PC-9 (cell line): Measurements from ENCODE around the gene JUND. TPM values are rescaled to one million over a fixed set of nuclear protein-coding genes. Genes with fewer than 3 reads are reported as not detected.

Source experiments
- BruUV-seq: library from RNA; stranded (reverse); fragments of 400-500 nt; replicated peaks from 2 replicates; lab custom pipeline; 2021; lab: Mats Ljungman, UMichigan
- CTCF ChIA-PET: fragments of 300-600 bp; sonication (Branson Sonifier 250); formaldehyde crosslinking; loops from one replicate; lab custom pipeline; 2022; ENCODE audit warnings: antibody characterized with exemption; lab: Charles Lee
- POLR2A ChIA-PET: fragments of 300-600 bp; sonication (Branson Sonifier 250); formaldehyde crosslinking; loops from one replicate; lab custom pipeline; 2022; ENCODE audit warnings: antibody characterized with exemption; ENCODE audit not compliant: unreplicated experiment; lab: Charles Lee
- DNase-seq, 2 experiments: peaks; one replicate each; pipeline versions ENCODE4 v3.0.0 to v3.0.0-alpha.2; 2015 to 2022; ENCODE audit warnings: mixed read lengths in 1 of 2
- H2AFZ ChIP-seq: fragments of 200-600 bp; sonication (generic); 2 replicates; pipeline ENCODE4 v1.8.1; 2017; ENCODE audit warnings: antibody characterized with exemption
- H3F3A ChIP-seq: fragments of 200-600 bp; sonication (generic); 2 replicates; pipeline ENCODE4 v1.8.1; 2017; ENCODE audit warnings: antibody characterized with exemption, mild to moderate bottlenecking, low read depth; ENCODE audit not compliant: insufficient read depth
- H3K27ac ChIP-seq: fragments of 200-600 bp; sonication (generic); 2 replicates; pipeline ENCODE4 v1.6.1; 2016; ENCODE audit warnings: mixed run types
- H3K27me3 ChIP-seq: fragments of 200-600 bp; sonication (generic); 2 replicates; pipeline ENCODE4 v1.6.1; 2016; ENCODE audit warnings: low read depth, mixed run types; ENCODE audit not compliant: insufficient read depth
- H3K36me3 ChIP-seq: fragments of 200-600 bp; sonication (generic); 2 replicates; pipeline ENCODE4 v1.6.1; 2016; ENCODE audit warnings: low read depth, mixed run types
- H3K4me1 ChIP-seq: fragments of 200-600 bp; sonication (generic); replicated peaks from 2 replicates; pipeline ENCODE4 v1.6.1; 2016; ENCODE audit warnings: mixed run types; ENCODE audit not compliant: insufficient read depth
- H3K4me2 ChIP-seq: fragments of 200-600 bp; sonication (generic); 2 replicates; pipeline ENCODE4 v1.6.1; 2017; ENCODE audit warnings: mixed run types
- H3K4me3 ChIP-seq: fragments of 200-600 bp; sonication (generic); 2 replicates; pipeline ENCODE4 v1.6.1; 2016; ENCODE audit warnings: mixed run types
- H3K79me2 ChIP-seq: fragments of 200-600 bp; sonication (generic); 2 replicates; pipeline ENCODE4 v1.6.1; 2017; ENCODE audit warnings: low read depth, mixed run types
- H3K9me2 ChIP-seq: fragments of 200-600 bp; sonication (generic); 2 replicates; pipeline ENCODE4 v1.8.1; 2017; ENCODE audit warnings: mild to moderate bottlenecking; ENCODE audit not compliant: insufficient read depth
- H3K9me3 ChIP-seq: fragments of 200-600 bp; sonication (generic); 2 replicates; pipeline ENCODE4 v1.8.1; 2016; ENCODE audit warnings: low read depth; ENCODE audit not compliant: insufficient read depth
- H4K20me1 ChIP-seq: fragments of 200-600 bp; sonication (generic); 2 replicates; pipeline ENCODE4 v1.8.1; 2017; ENCODE audit not compliant: insufficient read depth
- EZH2 ChIP-seq: fragments of 200-600 bp; sonication (generic); IDR thresholded peaks from 2 replicates; pipeline ENCODE4 v1.8.0; 2017; ENCODE audit warnings: antibody characterized with exemption, low read depth
- intact Hi-C: fragments of 100-400 bp; cut with micrococcal nuclease; formaldehyde crosslinking; loops from one replicate; pipeline ENCODE4 v1.10.0; 2022; ENCODE audit not compliant: unreplicated experiment
- total RNA-seq: library from RNA; stranded (reverse); gene quantifications from 2 replicates; pipeline ENCODE4 v1.2.3, GENCODE V29; 2021
- TF ChIP-seq, protein P1 (sequence below): fragments of 200-600 bp; sonication (generic); conservative IDR thresholded peaks from 2 replicates; pipeline ENCODE4 v1.6.1; 2017; ENCODE audit warnings: mixed run types, antibody characterized with exemption, mild to moderate bottlenecking, moderate library complexity

Gene JUND
- total RNA-seq, 1 experiment from 2014 or later = 115 TPM

DNA sequence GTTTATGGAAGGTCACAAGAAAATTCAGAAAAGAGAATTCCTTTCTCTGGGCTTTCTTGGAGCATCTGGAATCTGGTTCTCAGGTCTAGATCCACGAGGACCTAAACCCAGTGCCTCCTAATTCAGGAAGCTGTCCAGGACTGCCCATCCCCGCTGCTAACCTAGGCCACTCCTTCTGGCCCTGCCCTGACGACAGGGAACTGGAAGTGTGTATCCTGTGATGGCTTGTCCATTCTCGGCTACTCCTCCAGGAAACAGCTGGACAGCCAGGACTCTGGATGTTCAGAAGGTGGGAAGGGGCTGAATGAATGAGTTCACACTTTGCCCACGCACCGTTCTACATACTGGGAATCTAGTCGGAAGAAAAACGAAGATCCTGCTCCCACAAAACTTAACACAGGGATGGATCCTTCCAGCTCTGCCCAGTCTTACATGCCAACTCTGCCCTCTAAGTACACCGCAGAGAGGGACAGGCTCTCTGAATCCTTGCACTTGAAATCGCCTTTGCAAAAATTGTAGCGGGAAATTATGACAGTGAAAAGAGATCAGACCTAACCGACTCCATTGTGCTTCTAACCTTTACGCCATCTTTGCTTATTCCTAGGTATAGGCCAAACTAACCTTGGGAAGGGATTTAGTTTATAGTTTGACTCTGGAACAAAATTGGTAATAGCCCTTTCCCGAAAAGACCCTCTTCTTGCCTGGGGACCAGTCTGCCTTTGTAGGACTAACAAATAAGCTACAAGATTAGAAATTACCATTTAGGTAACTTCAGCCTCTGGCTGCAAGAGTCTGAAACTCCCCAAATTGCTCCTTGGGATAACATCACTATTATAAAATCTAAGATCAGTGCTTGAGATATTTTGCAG, 39.7 kb upstream of the JUND start:
- Histone ChIP-seq H3K4me3 (peak overlapping the region; percentile 76; the same call in 1 of the 2 replicates), H2AFZ (no peak overlapping the region), H3K79me2 (peaks cover 59% of the 10 kb centered on the region), H3K36me3 (no peaks in the 10 kb centered on the region; the same call in 1 of the 2 replicates), H3K4me1 (peaks cover 37% of the 10 kb centered on the region), H3K9me2 (no peaks in the 10 kb centered on the region), H3K9me3 (no peaks in the 10 kb centered on the region), H4K20me1 (no peaks in the 10 kb centered on the region; the same call in 1 of the 2 replicates), H3K4me2 (peak overlapping the region; percentile 86), H3K27ac (no peak overlapping the region), H3K27me3 (no peaks in the 10 kb centered on the region), H3F3A (peaks cover 29% of the 10 kb centered on the region; the same call in 1 of the 2 replicates)
- ChIA-PET POLR2A (interaction anchor here (1.3 kb wide), 1 partner anchor 40 kb away, joined by 6 read pairs; the partner anchor contains the start of gene JUND), CTCF (interaction anchor here (0.6 to 1.1 kb wide), 5 partner anchors 12 to 128 kb away, joined by 3 to 5 read pairs (median 3); partner anchors contain the start of gene MPV17L2)
- intact Hi-C loops = no loop called here
- no TSS peak for BruUV-seq
- no peak for DNase-seq
- TF ChIP-seq, protein P1, sequence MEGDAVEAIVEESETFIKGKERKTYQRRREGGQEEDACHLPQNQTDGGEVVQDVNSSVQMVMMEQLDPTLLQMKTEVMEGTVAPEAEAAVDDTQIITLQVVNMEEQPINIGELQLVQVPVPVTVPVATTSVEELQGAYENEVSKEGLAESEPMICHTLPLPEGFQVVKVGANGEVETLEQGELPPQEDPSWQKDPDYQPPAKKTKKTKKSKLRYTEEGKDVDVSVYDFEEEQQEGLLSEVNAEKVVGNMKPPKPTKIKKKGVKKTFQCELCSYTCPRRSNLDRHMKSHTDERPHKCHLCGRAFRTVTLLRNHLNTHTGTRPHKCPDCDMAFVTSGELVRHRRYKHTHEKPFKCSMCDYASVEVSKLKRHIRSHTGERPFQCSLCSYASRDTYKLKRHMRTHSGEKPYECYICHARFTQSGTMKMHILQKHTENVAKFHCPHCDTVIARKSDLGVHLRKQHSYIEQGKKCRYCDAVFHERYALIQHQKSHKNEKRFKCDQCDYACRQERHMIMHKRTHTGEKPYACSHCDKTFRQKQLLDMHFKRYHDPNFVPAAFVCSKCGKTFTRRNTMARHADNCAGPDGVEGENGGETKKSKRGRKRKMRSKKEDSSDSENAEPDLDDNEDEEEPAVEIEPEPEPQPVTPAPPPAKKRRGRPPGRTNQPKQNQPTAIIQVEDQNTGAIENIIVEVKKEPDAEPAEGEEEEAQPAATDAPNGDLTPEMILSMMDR = no peak
- no peak for TF ChIP-seq EZH2

DNA sequence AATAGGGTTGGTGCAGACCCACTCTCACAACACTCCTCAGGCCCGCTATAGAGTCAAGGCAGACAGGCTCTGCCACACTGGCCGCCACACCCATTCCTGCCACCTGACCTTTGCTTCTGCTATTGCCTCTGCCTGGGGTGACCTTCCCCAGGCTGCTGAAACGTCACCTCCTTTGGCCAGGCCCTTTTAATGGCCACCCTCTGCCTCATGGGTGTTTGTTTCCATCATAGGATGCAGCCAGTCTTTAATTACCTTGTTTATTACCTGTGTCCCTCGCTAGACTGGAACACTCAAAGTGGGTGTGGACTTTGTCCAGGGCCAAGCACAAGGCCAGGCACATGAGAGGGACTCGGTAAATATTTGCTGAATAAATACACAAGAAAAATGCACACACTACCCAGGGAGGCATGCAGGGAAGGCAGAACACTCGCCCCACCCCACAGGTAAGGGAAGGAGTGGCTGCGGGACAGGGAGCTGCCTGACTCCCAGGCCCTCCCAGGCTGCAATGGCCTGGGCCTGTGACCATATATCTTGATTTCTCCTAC, 38.2 kb upstream of the JUND start:
- ChIA-PET CTCF (no interaction called here), POLR2A (no interaction called here)
- Histone ChIP-seq H3K4me2 (no peak overlapping the region), H3K4me3 (no peak overlapping the region), H3K27me3 (no peaks in the 10 kb centered on the region), H3F3A (peaks cover 36% of the 10 kb centered on the region; the same call in 1 of the 2 replicates), H3K79me2 (peaks cover 59% of the 10 kb centered on the region), H3K9me3 (no peaks in the 10 kb centered on the region), H2AFZ (no peak overlapping the region), H3K4me1 (peaks cover 37% of the 10 kb centered on the region), H3K36me3 (peaks cover under 1% of the 10 kb centered on the region; the same call in 1 of the 2 replicates), H3K27ac (no peak overlapping the region), H4K20me1 (no peaks in the 10 kb centered on the region; the same call in 1 of the 2 replicates), H3K9me2 (no peaks in the 10 kb centered on the region)
- intact Hi-C loops = no loop called here
- BruUV-seq = no TSS peak
- no peak for DNase-seq
- TF ChIP-seq EZH2 = no peak
- TF ChIP-seq, protein P1 = no peak

DNA sequence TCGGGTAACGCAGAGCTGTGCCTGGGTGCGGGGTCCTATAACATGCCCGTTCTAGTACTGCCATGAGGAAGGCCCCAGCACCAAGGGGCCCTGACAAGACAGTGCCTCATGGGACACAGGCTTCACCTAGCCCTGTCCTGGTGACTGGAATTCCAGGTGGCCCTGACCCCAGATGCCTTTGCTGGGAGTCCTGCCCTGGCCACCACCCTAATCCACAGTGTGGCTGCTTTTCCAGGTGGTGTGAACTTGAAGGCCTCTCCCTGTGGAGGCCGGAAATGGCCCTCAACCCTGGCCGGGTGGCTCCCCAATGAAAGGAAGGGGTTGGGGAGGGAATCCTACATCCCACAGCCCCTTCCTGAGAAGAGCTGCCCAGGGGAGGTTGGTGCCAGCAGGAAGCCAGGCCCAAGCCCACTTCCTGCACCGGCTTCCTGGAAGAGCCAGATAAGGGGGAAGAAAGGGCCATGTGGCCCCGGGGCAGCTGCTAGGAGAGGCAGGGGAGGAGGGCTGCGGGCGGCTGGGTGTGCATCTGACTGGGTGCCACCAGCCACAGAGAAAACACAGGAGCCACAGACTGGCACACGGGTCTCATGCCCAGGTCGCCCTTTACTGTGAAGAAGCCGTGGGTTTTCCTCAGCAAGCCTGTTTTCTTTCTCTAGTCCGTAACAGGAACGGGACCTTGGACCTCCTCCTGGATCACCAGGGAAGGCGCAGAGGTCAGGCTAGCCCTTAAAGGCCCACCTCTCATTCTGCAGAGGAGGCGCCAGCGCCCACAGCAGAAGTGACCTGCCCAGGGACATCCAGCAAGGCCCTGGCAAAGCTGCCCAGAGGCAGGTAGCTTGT, 36.8 kb upstream of the JUND start:
- ChIA-PET POLR2A (interaction anchor here (1.0 kb wide), 1 partner anchor 37 kb away, joined by 9 read pairs; the partner anchor contains the start of gene JUND), CTCF (no interaction called here)
- Histone ChIP-seq H3K4me2 (no peak overlapping the region), H3K9me3 (no peaks in the 10 kb centered on the region), H3K36me3 (peaks cover 7% of the 10 kb centered on the region; the same call in 1 of the 2 replicates), H3F3A (peaks cover 23% of the 10 kb centered on the region; the same call in 1 of the 2 replicates), H4K20me1 (peaks cover 5% of the 10 kb centered on the region; the same call in 1 of the 2 replicates), H3K27ac (no peak overlapping the region; the same call in 1 of the 2 replicates), H2AFZ (no peak overlapping the region), H3K27me3 (no peaks in the 10 kb centered on the region), H3K4me1 (peaks cover 24% of the 10 kb centered on the region), H3K9me2 (no peaks in the 10 kb centered on the region), H3K4me3 (no peak overlapping the region), H3K79me2 (peaks cover 68% of the 10 kb centered on the region)
- DNase-seq = no peak
- BruUV-seq = no TSS peak
- intact Hi-C loops = no loop called here
- TF ChIP-seq, protein P1 = no peak
- no peak for TF ChIP-seq EZH2
